Measurements from ENCODE around the gene MACROD2.

MACROD2 gene

DNA sequence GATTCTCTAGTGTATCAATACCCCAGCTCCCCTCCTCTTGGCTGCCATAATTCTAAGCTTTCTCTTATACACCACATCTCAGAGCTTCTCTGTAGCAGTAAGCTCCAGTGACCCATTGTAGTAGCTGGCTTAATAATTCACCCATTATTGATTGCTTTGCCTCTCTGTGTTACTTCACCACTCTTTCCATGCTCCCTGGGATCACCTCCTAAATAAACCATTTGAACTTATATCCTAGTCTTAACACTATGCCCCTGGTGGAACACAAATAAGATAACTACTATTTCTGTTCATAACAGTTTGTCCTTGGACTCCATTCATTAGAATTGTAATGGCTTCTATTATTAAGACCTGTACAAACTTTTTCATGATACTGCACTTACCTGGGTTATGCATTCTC, 1819.0 kb downstream of the MACROD2 start:
- no peaks in the 10 kb centered on the region for H3K36me3 ChIP-seq
- no peaks in the 10 kb centered on the region for H3K27me3 ChIP-seq
- TF ChIP-seq CTCF (IDR thresholded peaks at IDR 0.05), result no peak
- no peaks in the 10 kb centered on the region for H3K9me3 ChIP-seq
- no peak overlapping the region for H3K4me3 ChIP-seq (ENCODE audit: low read depth in 1 of 2, low read length in 1 of 2)
- H3K27ac ChIP-seq, result no peak overlapping the region
- no peaks in the 10 kb centered on the region for H3K4me1 ChIP-seq (ENCODE audit: control insufficient read depth in 1 of 2, insufficient read depth in 1 of 2, low read depth in 1 of 2, low read length in 1 of 2)

DNA sequence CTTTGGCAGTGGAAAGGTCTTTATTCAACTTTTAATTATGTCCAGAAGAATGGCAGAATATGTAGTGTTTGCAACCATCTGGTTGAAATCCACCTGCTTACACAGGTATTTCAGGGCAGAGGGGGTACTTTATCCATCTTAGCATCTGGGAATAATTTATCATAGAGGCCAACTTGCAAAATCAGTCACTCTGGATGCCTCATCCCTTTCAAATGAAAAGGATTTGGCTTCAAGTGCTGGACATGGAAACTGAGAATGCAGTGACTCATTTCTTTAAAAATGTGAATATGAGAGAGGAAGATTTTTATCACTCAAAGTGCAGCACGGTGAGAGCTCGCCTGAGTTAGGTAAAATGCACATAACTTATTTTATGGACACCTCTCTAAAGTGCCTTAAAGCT, 1819.6 kb downstream of the MACROD2 start:
- Histone ChIP-seq H3K27me3 (no peaks in the 10 kb centered on the region), H3K27ac (no peak overlapping the region), H3K36me3 (no peaks in the 10 kb centered on the region), H3K4me1 (ENCODE audit: control insufficient read depth in 1 of 2, insufficient read depth in 1 of 2, low read depth in 1 of 2, low read length in 1 of 2) (no peaks in the 10 kb centered on the region), H3K4me3 (ENCODE audit: low read depth in 1 of 2, low read length in 1 of 2) (no peak overlapping the region), H3K9me3 (no peaks in the 10 kb centered on the region)
- TF ChIP-seq CTCF (IDR thresholded peaks at IDR 0.05), result no peak

DNA sequence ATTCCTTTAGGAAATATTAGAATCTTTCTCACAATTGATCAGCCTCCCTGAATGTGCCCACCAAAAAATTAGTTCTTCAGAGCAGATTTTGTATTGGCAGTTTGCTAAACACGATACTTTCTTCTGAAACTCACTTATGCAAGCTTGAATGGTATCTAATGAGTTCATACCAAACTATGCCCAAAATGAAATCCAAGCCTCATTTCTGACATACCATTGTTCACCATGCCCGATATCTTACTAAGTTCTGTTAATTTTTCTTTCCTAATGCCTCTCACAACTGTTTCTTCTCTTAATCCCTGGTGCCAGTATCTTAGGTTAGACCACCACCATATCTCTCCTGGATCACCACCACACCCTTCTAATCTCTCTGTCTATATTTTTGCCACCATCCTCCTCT, 1822.0 kb downstream of the MACROD2 start:
- Histone ChIP-seq H3K27ac (no peak overlapping the region), H3K9me3 (no peaks in the 10 kb centered on the region), H3K4me3 (ENCODE audit: low read depth in 1 of 2, low read length in 1 of 2) (no peak overlapping the region), H3K4me1 (ENCODE audit: control insufficient read depth in 1 of 2, insufficient read depth in 1 of 2, low read depth in 1 of 2, low read length in 1 of 2) (no peaks in the 10 kb centered on the region), H3K27me3 (no peaks in the 10 kb centered on the region), H3K36me3 (no peaks in the 10 kb centered on the region)
- TF ChIP-seq CTCF (IDR thresholded peaks at IDR 0.05), result no peak

DNA sequence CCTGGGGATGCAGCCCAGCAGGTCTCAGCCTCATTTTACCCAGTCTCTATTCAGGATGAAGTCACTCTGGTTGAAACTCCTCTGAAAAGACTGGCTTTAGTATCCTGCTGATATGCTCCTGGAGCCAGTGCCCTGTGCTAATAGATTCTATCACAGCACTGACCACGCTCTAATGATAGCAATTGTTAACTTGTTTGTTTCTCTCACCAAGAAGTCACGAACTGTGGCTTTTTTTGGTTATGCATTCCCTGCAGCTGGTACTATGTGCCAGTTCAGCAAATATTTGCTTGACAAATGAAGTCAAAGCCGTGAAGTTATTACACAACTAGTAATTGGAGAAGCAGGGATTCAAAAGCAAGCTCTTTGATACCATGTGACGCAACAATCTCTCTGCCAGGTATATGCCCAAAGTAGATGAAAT, 1823.3 kb downstream of the MACROD2 start:
- H3K27me3 ChIP-seq, result no peaks in the 10 kb centered on the region
- no peak for TF ChIP-seq CTCF (IDR thresholded peaks at IDR 0.05)
- no peaks in the 10 kb centered on the region for H3K36me3 ChIP-seq
- H3K27ac ChIP-seq, result no peak overlapping the region
- H3K4me3 ChIP-seq (ENCODE audit: low read depth in 1 of 2, low read length in 1 of 2), result no peak overlapping the region
- H3K4me1 ChIP-seq (ENCODE audit: control insufficient read depth in 1 of 2, insufficient read depth in 1 of 2, low read depth in 1 of 2, low read length in 1 of 2), result no peaks in the 10 kb centered on the region
- H3K9me3 ChIP-seq, result no peaks in the 10 kb centered on the region

DNA sequence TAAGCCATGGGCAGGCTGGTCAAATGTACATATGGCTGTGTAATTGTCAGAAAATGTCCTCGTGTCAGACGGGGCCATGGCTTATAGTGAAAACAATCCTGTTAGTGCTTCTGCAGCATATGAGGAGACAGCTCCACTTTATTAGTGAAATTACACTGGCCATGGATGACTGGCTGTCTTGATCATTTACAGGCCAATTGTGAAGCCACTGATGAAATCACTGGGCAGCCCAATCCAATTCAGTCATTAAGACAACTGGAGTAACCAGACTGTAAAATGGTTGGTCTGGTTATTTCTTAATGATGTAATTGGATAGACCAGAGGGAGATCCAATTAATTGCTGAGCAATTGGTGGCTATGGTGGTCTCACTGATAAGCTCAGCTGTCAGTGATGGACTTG, 1828.4 kb downstream of the MACROD2 start:
- Histone ChIP-seq H3K9me3 (no peaks in the 10 kb centered on the region), H3K27me3 (no peaks in the 10 kb centered on the region), H3K4me3 (ENCODE audit: low read depth in 1 of 2, low read length in 1 of 2) (no peak overlapping the region), H3K27ac (no peak overlapping the region), H3K36me3 (no peaks in the 10 kb centered on the region), H3K4me1 (ENCODE audit: control insufficient read depth in 1 of 2, insufficient read depth in 1 of 2, low read depth in 1 of 2, low read length in 1 of 2) (no peaks in the 10 kb centered on the region)
- TF ChIP-seq CTCF (IDR thresholded peaks at IDR 0.05), result no peak

- H3K27ac ChIP-seq, result no peak overlapping the region
- H3K4me1 ChIP-seq (ENCODE audit: control insufficient read depth in 1 of 2, insufficient read depth in 1 of 2, low read depth in 1 of 2, low read length in 1 of 2), result no peaks in the 10 kb centered on the region
- H3K4me3 ChIP-seq (ENCODE audit: low read depth in 1 of 2, low read length in 1 of 2), result no peak overlapping the region
- no peaks in the 10 kb centered on the region for H3K36me3 ChIP-seq
- H3K27me3 ChIP-seq, result no peaks in the 10 kb centered on the region
- TF ChIP-seq CTCF (IDR thresholded peaks at IDR 0.05), result no peak
- H3K9me3 ChIP-seq, result no peaks in the 10 kb centered on the region
Measured at GRCh38 chr20:15827628-15828027, 1832.3 kb downstream of the MACROD2 start.
